ENCODE results near the gene FAM241B.
A peak's percentile ranks its signal among the peaks of the same experiment; 100 is the strongest.

Gene FAM241B

GRCh38 chr10:69634759-69635425 is 4.8 kb downstream of the FAM241B start:
- DNase-seq (ENCODE audit: low spot score): no peak

- DNase-seq (ENCODE audit: low spot score): no peak
Observed at GRCh38 chr10:69635428-69636272, 5.6 kb downstream of the FAM241B start.

GRCh38 chr10:69636273-69636575 is 6.2 kb downstream of the FAM241B start:
- no peak for DNase-seq (ENCODE audit: low spot score)

- DNase-seq (ENCODE audit: low spot score): no peak
Observed at GRCh38 chr10:69636626-69637605, 6.9 kb downstream of the FAM241B start.

GRCh38 chr10:69638642-69639041 is 8.6 kb downstream of the FAM241B start:
- no peak for DNase-seq (ENCODE audit: low spot score)

- DNase-seq (ENCODE audit: low spot score): peak; percentile 58
Observed at GRCh38 chr10:69639291-69640195, 9.5 kb downstream of the FAM241B start.

GRCh38 chr10:69640196-69640980 is 10.3 kb downstream of the FAM241B start:
- no peak for DNase-seq (ENCODE audit: low spot score)

- no peak for DNase-seq (ENCODE audit: low spot score)
Observed at GRCh38 chr10:69641261-69641980, 11.4 kb downstream of the FAM241B start.

GRCh38 chr10:69642747-69643146 is 12.7 kb downstream of the FAM241B start:
- DNase-seq (ENCODE audit: low spot score): no peak

- no peak for DNase-seq (ENCODE audit: low spot score)
Observed at GRCh38 chr10:69643779-69644657, 14.0 kb downstream of the FAM241B start.

GRCh38 chr10:69644658-69645295 is 14.7 kb downstream of the FAM241B start:
- peak; percentile 19 for DNase-seq (ENCODE audit: low spot score)

- DNase-seq (ENCODE audit: low spot score): no peak
Observed at GRCh38 chr10:69645296-69646184, 15.5 kb downstream of the FAM241B start.

GRCh38 chr10:69646185-69647060 is 16.4 kb downstream of the FAM241B start:
- no peak for DNase-seq (ENCODE audit: low spot score)

- DNase-seq (ENCODE audit: low spot score): no peak
Observed at GRCh38 chr10:69647126-69647525, 17.1 kb downstream of the FAM241B start.

GRCh38 chr10:69647819-69648218 is 17.8 kb downstream of the FAM241B start:
- DNase-seq (ENCODE audit: low spot score): no peak

- DNase-seq (ENCODE audit: low spot score): no peak
Observed at GRCh38 chr10:69648461-69648860, 18.4 kb downstream of the FAM241B start.

Measured in globus pallidus (tissue), 1 donor.